ENCODE data around the gene PLEKHA6.

PLEKHA6 gene

DNA sequence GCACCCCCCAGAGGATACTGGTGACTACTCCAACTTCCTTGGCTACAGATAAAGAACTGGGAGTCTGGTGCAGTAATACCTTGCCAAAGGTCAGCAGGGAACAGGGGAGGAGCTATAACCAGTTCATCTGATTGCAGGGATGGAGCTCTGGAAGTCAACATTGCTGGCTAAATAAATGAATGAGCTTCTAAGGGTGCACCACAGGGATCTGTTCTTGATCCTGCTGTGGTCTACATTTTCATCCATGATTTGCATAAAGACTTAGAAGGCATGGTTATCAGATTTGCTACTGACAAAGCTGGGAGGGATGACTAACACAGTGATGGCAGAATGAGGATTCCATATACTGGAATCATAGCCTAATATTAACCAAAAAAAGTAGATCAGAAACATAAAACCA is 18.3 kb downstream of the PLEKHA6 start:
- Mint-ChIP-seq H3K4me3 (no peak overlapping the region), H3K36me3 (ENCODE audit: low read depth) (no peaks in the 10 kb centered on the region), H3K4me1 (ENCODE audit: low read depth) (peaks cover 6% of the 10 kb centered on the region), H3K27me3 (peaks cover 3% of the 10 kb centered on the region), H3K9me3 (no peaks in the 10 kb centered on the region), H3K27ac (no peak overlapping the region)
- intact Hi-C loops (cut with micrococcal nuclease) = no loop called here

- Mint-ChIP-seq H3K4me1 (ENCODE audit: low read depth) (peaks cover 6% of the 10 kb centered on the region), H3K27ac (no peak overlapping the region), H3K27me3 (peaks cover 3% of the 10 kb centered on the region), H3K9me3 (no peaks in the 10 kb centered on the region), H3K4me3 (no peak overlapping the region), H3K36me3 (ENCODE audit: low read depth) (no peaks in the 10 kb centered on the region)
- intact Hi-C loops (cut with micrococcal nuclease) = no loop called here
Observed at GRCh38 chr1:204340081-204340889, 19.4 kb downstream of the PLEKHA6 start.

GRCh38 chr1:204339541-204339940 is 20.2 kb downstream of the PLEKHA6 start:
- H3K9me3 Mint-ChIP-seq = no peaks in the 10 kb centered on the region

GRCh38 chr1:204338997-204339396 is 20.7 kb downstream of the PLEKHA6 start:
- Mint-ChIP-seq H3K27ac (no peak overlapping the region), H3K27me3 (peaks cover 3% of the 10 kb centered on the region), H3K4me3 (no peak overlapping the region), H3K9me3 (no peaks in the 10 kb centered on the region), H3K4me1 (ENCODE audit: low read depth) (peaks cover 6% of the 10 kb centered on the region), H3K36me3 (ENCODE audit: low read depth) (no peaks in the 10 kb centered on the region)
- intact Hi-C loops (cut with micrococcal nuclease) = no loop called here

More at GRCh38 chr1:204339541-204339940, 20.2 kb downstream of the PLEKHA6 start:
- Mint-ChIP-seq H3K27ac (no peak overlapping the region), H3K4me3 (no peak overlapping the region), H3K36me3 (ENCODE audit: low read depth) (no peaks in the 10 kb centered on the region), H3K4me1 (ENCODE audit: low read depth) (peaks cover 6% of the 10 kb centered on the region), H3K27me3 (peaks cover 3% of the 10 kb centered on the region)
- intact Hi-C loops (cut with micrococcal nuclease) = no loop called here

- peaks cover 6% of the 10 kb centered on the region for H3K4me1 Mint-ChIP-seq (ENCODE audit: low read depth)
- H3K4me3 Mint-ChIP-seq = no peak overlapping the region
- H3K27ac Mint-ChIP-seq = no peak overlapping the region
- intact Hi-C loops (cut with micrococcal nuclease) = no loop called here
- no peaks in the 10 kb centered on the region for H3K9me3 Mint-ChIP-seq
- no peaks in the 10 kb centered on the region for H3K36me3 Mint-ChIP-seq (ENCODE audit: low read depth)
- H3K27me3 Mint-ChIP-seq = peaks cover 3% of the 10 kb centered on the region
Observed at GRCh38 chr1:204338360-204338759, 21.4 kb downstream of the PLEKHA6 start.

DNA sequence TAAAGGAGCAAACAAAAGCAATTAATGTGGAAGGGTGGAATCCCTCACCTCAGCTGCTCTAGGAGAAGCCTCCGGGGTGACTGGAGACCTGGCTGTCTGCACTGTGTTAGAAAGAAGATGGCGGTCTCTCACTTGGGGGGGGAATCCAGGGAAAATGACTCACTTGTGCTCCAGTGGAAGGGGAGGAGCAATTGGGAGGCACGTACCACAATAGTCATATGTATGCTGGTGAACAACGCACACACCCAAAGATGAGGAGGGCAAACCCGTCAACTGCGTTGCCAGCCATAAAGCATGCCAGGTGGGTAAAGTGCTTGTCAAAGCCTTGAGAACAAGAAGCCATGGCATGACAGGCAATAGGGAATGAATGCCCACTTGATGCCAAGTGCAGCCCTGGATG is 22.1 kb downstream of the PLEKHA6 start:
- intact Hi-C loops (cut with micrococcal nuclease) = no loop called here
- Mint-ChIP-seq H3K36me3 (ENCODE audit: low read depth) (no peaks in the 10 kb centered on the region), H3K27ac (no peak overlapping the region), H3K9me3 (no peaks in the 10 kb centered on the region), H3K27me3 (peaks cover 3% of the 10 kb centered on the region), H3K4me1 (ENCODE audit: low read depth) (peaks cover 6% of the 10 kb centered on the region), H3K4me3 (no peak overlapping the region)

DNA sequence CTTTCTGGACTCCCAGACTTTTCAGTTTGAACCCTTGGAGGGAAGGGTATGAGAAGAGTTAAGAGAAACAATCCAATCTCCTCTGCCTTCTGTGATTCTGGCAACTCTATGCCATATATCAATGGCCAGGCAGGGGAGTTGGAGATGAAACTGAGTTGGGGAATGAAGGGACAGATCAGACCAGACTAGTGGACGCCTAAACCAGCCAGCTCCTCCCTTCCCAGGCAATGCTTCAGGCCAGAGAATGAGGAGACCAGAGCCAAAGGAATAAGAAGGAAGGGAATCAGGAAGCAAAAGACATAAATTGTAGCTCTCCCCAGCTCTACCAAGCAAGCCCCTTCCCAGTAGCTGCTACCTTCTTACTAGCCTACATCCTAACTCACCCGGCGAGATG is 22.7 kb downstream of the PLEKHA6 start:
- H3K4me3 Mint-ChIP-seq = no peak overlapping the region
- no peak overlapping the region for H3K27ac Mint-ChIP-seq
- H3K9me3 Mint-ChIP-seq = no peaks in the 10 kb centered on the region
- intact Hi-C loops (cut with micrococcal nuclease) = no loop called here
- no peaks in the 10 kb centered on the region for H3K36me3 Mint-ChIP-seq (ENCODE audit: low read depth)
- H3K4me1 Mint-ChIP-seq (ENCODE audit: low read depth) = peaks cover 6% of the 10 kb centered on the region
- H3K27me3 Mint-ChIP-seq = peaks cover 3% of the 10 kb centered on the region

GRCh38 chr1:204336421-204337035 is 23.2 kb downstream of the PLEKHA6 start:
- Mint-ChIP-seq H3K36me3 (ENCODE audit: low read depth) (no peaks in the 10 kb centered on the region), H3K4me1 (ENCODE audit: low read depth) (peaks cover 6% of the 10 kb centered on the region), H3K27me3 (peaks cover 3% of the 10 kb centered on the region), H3K27ac (no peak overlapping the region), H3K4me3 (no peak overlapping the region), H3K9me3 (no peaks in the 10 kb centered on the region)
- intact Hi-C loops (cut with micrococcal nuclease) = no loop called here

- peaks cover 6% of the 10 kb centered on the region for H3K27me3 Mint-ChIP-seq
- H3K4me1 Mint-ChIP-seq (ENCODE audit: low read depth) = peaks cover 6% of the 10 kb centered on the region
- no peak overlapping the region for H3K4me3 Mint-ChIP-seq
- H3K36me3 Mint-ChIP-seq (ENCODE audit: low read depth) = no peaks in the 10 kb centered on the region
- no peak overlapping the region for H3K27ac Mint-ChIP-seq
- intact Hi-C loops (cut with micrococcal nuclease) = no loop called here
- no peaks in the 10 kb centered on the region for H3K9me3 Mint-ChIP-seq
Observed at GRCh38 chr1:204335533-204335932, 24.2 kb downstream of the PLEKHA6 start.

DNA sequence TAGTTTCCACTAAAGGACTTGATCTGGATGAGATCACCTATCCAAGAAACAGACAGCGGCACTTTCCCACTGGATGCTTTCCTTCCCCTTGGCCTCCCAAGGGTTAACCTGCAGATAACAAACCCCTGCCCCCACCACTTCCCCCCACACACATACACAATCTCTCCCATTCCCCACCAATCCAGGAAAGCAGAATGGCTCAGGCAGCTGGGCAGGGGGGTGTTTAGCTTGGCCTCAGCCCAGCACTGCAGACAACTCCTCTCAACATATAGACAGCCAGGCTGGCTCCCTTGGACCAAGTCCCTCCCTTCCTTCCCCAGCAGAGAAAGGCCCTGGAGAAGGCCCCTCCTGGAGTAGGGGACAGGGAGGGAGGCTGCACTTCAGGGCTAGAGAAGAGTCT is 24.6 kb downstream of the PLEKHA6 start:
- no peak overlapping the region for H3K27ac Mint-ChIP-seq
- peaks cover 6% of the 10 kb centered on the region for H3K4me1 Mint-ChIP-seq (ENCODE audit: low read depth)
- no peak overlapping the region for H3K4me3 Mint-ChIP-seq
- intact Hi-C loops (cut with micrococcal nuclease) = no loop called here
- H3K27me3 Mint-ChIP-seq = peaks cover 6% of the 10 kb centered on the region
- H3K36me3 Mint-ChIP-seq (ENCODE audit: low read depth) = no peaks in the 10 kb centered on the region
- H3K9me3 Mint-ChIP-seq = no peaks in the 10 kb centered on the region

DNA sequence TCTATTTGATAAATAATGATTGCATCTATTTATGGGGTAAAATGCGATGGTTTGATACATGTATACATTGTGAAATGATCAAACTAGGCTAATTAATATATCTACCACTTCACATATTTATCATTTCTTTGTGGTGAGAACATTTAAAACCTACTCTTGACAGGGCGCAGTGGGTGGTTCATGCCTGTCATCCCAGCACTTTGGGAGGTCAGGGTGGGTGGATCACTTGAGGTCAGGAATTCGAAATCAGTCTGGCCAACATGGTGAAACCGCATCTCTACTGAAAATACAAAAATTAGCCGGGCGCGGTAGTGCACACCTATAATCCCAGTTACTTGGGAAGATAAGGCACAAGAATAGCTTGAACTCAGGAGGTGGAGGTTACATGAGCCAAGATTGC is 25.3 kb downstream of the PLEKHA6 start:
- H3K4me1 Mint-ChIP-seq (ENCODE audit: low read depth) = peaks cover 6% of the 10 kb centered on the region
- intact Hi-C loops (cut with micrococcal nuclease) = no loop called here
- peaks cover 6% of the 10 kb centered on the region for H3K27me3 Mint-ChIP-seq
- no peaks in the 10 kb centered on the region for H3K9me3 Mint-ChIP-seq
- no peaks in the 10 kb centered on the region for H3K36me3 Mint-ChIP-seq (ENCODE audit: low read depth)
- H3K4me3 Mint-ChIP-seq = no peak overlapping the region
- no peak overlapping the region for H3K27ac Mint-ChIP-seq

DNA sequence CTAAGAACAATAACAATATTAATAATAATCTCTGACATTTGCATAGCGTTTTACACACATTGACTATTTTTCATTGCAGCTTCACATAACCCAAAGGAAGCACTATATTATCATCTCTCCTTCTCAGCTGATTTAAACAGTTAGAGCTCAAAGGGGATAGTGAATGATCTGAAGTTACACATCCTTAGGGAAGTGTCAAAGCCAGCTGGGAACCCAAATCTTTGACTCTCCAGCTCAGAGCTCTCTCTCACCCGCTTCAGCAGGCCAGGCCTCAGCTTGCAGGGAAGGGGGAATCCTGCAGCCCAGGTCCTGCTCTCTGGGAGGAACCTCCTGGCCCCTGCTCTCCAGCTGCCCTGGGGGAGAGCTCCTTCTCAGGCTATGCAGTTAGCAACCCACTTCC is 26.3 kb downstream of the PLEKHA6 start:
- no peaks in the 10 kb centered on the region for H3K9me3 Mint-ChIP-seq

GRCh38 chr1:204331847-204332487 is 27.8 kb downstream of the PLEKHA6 start:
- intact Hi-C loops (cut with micrococcal nuclease) = no loop called here
- Mint-ChIP-seq H3K27me3 (peaks cover 6% of the 10 kb centered on the region), H3K27ac (no peak overlapping the region), H3K9me3 (no peaks in the 10 kb centered on the region), H3K36me3 (ENCODE audit: low read depth) (no peaks in the 10 kb centered on the region), H3K4me3 (no peak overlapping the region), H3K4me1 (ENCODE audit: low read depth) (peaks cover 7% of the 10 kb centered on the region)

More for the DNA sequence above, 26.3 kb downstream of the PLEKHA6 start:
- Mint-ChIP-seq H3K27me3 (peaks cover 4% of the 10 kb centered on the region), H3K4me3 (no peak overlapping the region), H3K27ac (no peak overlapping the region), H3K4me1 (ENCODE audit: low read depth) (peaks cover 3% of the 10 kb centered on the region), H3K36me3 (ENCODE audit: low read depth) (no peaks in the 10 kb centered on the region)
- intact Hi-C loops (cut with micrococcal nuclease) = no loop called here

GRCh38 chr1:204331275-204331674 is 28.5 kb downstream of the PLEKHA6 start:
- Mint-ChIP-seq H3K4me1 (ENCODE audit: low read depth) (peaks cover 7% of the 10 kb centered on the region), H3K36me3 (ENCODE audit: low read depth) (no peaks in the 10 kb centered on the region), H3K9me3 (no peaks in the 10 kb centered on the region), H3K27me3 (peaks cover 6% of the 10 kb centered on the region), H3K27ac (no peak overlapping the region), H3K4me3 (no peak overlapping the region)
- intact Hi-C loops (cut with micrococcal nuclease) = no loop called here
